DMS153 treated with DMSO at 0.1 percent for 48 hours (cell line): ENCODE results near the gene SLX9.
"Not testable (repeated sequence)": the region's sequence is repeated elsewhere in the genome, so short reads cannot be mapped to it uniquely, and the experiment has no call there.

Experiments
- DNase-seq: peaks from one replicate; lab custom pipeline; 2025; ENCODE audit not compliant: unreplicated experiment; lab: John Stamatoyannopoulos, UW

The SLX9 gene

DNA sequence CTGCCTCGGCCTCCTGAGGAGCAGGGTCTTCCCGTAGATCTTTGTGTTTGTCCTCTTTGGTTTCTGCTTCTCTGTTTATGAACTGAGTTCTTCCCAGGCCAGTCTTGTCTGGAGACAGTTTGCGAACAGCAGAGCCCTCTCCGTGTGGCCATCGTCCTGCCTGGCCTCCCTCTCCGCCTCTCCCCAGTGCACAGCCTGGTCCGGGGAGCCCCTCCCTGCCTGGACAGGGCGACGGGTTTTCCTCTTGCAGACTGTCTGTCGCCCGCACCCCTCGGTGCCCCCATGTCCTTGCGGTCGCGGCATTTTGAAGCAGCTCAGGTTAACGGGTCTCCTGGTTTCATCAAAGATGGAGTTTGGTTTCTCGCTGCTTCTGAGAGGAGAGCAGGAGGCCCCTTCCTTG lies 34.8 kb downstream of the SLX9 start:
- DNase-seq: no peak

DNA sequence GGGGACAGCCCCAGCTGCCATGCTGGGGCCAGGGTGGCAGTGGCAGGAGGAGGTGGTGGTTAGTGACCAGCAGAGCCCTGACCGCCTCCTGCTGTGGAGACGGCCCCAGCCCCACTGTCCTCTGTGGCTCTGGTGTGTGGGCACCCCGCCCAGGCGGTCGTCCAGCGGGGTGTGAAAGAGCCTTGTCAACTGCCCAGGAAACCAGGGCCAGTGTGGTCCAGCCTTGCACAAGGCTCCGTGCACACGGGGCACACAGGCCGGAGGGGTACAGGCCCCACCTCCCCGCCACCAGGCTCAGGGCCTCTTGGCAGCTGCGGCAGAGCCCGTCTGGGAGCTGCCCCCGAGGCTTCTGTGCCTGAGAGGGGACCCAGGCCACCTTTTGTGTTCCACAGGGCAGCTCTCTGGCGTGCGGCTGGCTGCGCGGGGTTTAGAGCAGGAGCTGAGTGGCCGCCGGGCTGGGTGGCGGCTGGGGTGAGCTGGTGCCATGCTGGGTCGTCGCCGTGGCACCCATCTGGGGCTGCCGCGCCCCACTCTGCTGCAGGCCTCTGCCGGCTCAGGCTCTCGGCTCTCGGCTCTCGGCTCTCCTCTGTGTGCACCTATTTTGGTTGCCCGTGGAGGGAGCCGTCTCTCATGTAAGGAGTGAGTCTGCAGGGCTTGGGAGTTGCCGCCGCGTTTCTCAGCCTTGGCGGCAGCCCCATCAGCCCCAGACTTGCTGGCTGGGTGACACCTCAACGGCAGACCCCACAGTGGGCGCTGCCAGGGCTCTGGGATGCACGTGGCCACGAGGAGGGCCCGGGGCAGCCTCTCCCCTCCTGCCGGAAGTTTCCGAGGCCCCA lies 36.1 kb downstream of the SLX9 start:
- no peak for DNase-seq

DNA sequence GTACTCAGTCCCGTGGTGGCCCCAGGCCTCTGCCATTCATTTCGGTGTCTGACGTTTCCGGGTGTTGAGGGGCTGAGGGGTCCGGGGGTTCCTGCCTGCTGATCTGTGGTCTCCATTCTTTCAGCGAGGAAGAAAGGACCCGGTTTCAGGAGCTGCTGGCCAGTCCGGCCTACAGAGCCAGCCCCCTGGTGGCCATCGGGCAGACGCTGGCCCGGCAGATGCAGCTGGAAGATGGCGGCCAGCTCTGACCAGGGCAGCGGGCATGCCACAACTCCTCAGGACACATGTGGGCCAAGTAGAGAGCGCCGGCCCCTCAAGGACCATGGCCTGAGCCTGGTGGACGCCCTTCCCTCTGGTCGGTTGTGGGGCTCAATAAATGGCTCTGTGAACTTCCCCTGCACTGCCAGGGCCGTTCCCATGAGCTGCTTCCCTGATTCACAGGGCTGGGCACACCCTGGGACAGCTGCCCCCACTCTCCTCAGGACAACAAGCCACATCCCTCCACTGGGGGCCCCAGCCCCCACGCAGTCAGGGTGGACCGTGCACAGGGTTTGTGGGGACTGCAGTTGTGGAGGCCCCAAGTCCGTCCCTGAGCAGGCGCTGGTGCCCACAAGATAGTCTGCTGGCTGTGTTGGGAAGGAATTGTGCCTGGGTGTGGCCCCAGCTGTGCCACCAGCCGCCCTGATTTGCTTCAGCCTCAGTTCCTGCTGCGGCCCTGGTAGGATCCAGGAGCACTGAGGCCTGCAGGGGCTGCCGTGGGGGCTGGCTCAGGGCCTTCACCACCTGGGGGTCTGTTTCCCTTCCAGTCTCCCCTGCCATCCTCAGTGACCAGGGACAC lies 36.9 kb downstream of the SLX9 start:
- DNase-seq: not testable (repeated sequence)

DNA sequence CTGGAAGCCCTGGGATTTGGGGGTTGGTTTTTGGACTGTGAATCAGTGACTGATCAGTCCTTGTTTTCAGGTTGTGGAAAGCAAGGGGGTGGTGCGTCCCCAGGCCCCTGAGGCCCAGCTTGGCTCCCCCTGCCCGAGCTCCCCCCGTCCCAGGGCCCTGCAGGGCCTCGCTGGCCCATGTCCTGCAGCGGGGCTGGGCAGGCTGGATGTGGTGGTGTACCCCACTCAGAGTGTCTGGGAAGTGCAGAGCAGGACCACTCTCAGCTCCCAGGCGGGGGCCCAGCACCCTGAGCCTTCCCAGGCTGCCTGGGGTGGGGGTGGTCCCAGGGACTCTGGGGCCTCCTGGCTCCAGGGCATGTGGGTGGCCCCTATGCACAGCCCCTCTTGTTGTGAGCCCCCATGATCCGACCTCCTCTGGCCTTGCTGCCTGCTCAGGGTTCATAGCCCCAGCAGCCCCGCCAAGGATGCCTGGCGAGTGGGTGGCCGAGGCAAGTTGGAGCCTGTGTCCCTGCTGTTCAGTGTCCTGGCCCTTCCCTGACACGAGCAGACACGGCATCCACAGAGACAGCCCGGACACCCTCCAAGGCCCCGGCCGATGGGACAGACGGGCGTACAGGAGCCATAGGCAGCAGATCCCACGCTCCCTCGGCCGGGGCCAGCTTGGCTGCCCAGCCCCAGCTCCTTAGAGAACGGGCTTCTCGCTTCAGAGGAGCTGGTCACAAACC lies 37.9 kb downstream of the SLX9 start:
- no peak for DNase-seq

DNA sequence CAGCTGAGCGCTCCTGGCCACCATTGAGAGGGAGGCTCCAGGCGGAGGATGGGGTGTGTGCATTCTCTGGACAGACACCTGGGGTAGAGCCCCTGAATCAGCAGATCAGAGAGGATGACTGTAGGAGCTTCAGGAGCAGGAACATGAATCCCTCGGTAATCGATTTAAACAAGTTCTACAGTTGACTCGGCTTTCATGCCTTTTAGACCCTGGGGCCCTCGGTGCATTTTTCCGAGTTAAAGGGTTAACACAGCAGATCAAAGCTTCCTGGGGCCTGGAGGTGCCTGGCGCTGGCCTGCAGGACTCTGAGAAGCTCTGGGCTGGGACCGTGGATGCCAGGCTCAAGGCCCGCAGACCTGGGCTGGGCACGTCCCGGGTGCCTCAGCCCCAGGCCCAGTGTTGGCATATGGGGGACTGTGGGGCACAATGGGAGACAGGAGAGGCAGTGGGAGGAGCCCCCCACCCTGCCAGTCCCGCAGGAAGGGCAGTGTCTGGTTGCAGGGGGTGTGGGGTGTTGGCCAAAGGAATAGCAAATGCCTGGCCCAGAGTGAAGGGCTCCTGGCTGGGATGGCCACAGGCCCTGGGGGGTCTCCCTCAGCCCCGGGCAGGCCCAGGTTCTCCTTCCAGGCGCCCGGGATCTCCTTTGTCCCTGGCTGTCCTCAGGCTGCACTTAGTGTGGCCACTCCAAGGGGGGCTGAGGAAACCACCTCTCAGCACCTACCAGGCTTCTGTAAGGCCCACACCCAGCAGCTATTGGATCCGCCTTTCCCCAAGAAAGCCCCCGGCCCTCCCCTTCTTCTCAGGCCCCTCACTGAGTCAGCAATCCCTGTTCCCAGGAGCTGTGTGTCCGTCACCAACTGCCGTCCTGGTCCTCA lies 40.1 kb downstream of the SLX9 start:
- DNase-seq: no peak

DNA sequence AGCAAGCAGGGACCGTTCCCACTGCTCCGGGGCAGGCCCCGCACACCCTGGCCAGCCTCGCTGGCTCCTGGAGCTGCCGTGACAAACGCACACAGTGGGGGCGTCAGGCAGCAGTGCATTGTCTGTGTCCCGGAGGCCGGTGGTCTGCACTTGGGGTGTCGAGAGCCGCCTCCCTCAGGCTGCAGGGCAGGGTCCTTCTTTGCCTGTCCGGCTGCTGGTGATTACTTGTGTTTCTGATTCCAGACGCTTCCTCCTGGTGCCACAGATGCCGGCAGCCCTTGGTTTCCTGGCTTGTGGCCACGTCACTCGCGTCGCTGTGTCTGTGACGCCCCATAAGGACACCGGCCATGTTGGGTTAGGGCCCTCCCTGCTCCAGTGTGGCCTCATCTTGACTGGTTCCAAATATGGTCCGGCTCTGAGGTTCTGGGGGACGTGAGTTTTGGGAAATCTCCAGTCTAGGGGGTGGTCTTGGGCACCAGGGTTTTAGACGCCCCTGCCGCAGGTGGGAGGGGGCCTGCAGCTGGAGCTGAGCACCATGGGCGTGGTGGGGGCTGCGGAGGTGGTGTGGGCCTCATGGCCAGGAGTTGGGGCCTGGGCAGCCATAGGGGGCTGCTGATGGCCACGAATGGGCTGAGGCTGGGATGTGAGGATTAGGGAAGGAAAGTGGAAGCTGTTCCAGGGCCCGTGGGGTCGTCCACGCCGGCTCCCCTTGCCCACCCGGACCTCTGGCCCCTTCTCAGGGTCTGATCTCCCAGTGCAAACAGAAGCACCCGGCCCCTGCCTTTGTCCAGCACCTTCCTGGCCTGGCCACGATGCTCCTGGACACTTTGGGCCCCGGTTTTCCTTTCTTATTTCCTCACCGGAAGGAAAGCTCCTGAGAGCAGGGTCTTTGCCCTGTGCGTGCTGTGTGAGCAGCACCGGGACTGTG lies 41.0 kb downstream of the SLX9 start:
- no peak for DNase-seq

DNA sequence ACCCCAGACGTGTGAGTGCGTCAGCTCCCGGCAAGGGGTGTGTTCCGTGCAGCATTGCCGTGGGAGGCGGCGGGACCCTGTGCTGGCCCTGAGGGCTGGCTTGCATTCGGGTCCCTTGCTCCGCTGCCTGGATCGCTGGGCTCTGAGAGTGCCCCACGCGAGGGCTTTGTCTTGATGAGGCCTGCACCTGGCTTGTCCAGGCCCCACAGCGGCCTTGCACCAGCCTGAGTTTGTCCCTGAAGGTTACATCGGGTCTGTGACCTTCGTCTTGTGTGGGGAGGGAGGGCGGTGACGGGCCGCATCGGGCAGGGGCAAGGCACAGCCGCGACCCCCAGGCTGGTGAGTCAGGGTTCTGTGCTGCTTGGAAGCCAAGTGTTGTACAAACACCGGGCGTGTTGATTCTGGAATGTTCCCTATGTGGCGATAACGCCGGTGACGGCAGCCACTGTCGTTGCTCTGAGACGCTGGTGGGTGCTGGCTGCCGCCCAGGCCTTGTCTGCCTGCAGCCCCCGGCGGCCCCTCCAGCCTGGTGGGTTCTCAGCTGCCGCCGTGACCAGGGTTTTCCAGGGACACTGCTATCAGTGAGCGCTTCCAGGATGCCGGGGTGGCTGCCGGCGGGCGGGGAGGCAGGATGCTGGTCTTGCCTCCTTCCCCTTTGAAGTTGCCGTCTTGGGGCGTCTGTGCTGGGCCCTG lies 42.9 kb downstream of the SLX9 start:
- no peak for DNase-seq

DNA sequence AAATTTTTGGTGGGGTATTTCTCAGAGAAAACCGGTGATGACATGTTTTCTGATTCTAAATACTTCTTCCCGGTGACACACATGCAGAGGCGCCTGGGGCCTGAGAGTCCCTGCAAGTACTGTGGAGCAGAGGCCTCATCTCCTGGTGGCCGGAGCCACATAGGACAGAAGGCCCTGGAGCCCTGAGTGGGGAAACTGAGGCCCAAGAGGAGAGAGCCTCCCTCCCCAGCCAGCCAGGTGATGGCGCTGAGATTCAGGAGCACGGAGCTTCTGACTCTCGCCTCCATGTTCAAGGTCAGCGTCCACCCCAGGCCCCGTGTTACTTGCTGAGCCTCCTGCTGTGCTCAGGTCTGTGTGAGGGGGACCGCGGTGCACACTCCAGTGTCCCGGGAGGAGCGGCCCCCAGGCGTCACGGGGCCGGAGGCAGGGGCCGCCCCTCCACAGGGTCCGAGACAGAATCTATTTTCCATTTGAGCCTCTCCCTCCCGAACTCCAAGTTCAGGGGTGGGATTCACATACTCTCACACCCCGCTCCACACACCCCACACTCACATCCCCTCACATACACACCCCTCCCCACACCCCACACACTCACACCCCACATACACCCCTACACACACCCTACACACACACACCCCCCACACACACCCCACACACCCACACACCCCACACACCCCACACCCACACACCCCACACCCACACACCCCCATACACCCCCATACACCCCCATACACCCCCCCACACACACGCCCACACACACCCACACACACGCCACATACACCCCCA lies 43.8 kb downstream of the SLX9 start:
- no peak for DNase-seq

DNA sequence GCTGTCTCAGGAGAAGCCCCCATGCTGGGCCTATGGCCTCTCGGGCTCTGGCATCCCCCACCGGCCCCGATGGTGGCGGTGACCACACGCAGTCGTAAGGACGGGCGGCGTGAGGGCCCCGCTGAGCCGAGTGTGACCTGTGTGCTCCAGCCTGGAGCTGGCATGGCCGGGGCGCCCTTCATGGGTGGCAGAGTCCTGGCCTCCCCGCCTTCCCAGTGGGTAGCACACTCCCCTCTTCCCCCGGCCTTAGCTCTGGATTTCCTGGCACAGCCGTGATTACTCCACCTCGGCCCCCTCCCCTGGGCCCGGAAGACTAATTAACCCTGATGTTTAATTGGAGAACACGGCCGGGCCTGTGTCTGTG lies 44.6 kb downstream of the SLX9 start:
- no peak for DNase-seq

DNA sequence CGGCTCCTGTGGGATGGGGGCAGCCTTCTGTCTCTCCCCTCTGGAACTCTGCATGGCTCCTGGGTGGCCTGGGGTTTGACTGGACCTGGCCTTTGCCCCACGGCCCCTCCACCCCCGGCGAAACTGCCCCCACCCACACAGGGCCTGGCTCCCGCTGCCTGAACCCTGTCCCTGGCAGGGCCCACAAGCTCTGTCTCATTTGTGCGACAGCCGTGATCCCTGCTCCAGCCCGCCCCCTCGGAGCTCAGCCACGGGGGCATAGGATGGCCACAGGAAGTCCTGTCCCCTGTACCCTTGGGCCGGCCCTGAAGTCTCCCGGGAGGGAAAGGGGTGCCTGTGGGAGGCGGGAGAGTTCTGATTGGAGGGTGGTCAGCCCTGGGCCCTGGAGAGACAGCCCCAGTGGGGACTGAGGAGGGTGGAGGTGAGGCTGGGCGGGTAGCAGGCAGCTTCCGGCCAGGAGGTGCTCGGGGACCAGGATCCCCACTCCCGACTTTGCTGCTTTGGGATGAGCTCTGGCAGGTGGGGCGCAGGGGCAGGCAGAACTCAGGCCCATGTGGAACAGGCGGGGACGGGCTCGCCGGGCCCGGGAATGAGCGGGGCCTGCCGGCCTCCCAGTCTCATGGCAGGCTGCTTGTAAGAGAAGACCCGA lies 45.1 kb downstream of the SLX9 start:
- DNase-seq: no peak

DNA sequence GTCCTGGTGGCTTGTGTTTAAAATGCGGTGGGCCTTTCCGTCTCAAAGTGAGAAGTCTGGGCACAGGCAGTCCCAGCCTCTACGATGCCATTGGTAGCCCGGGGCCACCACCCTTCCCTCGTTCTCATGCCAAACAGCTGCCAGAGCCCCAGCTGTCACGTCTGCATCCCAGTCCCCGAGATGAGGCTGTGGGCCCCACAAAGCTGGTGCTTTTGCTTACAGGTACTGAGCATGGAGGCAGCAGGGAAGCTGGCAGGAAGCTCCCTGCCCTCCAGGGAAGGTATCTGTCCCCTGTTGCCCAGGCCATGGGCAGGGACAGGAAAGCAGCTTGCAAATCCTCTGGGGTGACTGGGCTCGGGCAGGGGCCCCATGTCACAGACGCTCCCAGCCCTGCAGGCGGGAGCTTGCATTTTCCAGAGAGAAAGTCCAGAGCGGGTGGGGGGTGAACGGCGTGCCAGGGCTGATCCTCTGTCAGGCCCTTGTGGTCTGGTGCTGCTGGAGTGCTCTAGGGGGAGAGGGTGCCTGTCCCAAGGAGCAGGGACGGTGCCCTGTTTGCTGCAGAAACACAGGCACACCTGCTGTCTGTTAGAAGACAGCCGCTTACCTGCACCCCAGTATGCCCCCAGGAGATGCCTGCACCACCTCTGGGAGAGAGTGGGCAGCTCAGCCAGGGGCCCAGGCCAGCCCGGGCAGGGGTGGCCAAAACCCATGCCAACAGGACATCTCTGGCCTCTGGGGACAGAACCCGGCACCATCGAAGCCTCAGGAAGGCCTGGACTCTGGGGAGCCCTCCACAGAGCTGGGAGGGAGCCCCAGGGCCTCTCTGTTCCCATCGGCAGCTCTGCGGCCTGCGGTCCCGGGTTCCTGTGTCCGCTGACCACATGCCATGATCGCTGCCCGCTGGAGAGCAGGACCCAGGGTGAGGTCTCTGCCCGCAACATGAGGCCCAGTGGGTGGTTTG lies 45.9 kb downstream of the SLX9 start:
- no peak for DNase-seq

DNA sequence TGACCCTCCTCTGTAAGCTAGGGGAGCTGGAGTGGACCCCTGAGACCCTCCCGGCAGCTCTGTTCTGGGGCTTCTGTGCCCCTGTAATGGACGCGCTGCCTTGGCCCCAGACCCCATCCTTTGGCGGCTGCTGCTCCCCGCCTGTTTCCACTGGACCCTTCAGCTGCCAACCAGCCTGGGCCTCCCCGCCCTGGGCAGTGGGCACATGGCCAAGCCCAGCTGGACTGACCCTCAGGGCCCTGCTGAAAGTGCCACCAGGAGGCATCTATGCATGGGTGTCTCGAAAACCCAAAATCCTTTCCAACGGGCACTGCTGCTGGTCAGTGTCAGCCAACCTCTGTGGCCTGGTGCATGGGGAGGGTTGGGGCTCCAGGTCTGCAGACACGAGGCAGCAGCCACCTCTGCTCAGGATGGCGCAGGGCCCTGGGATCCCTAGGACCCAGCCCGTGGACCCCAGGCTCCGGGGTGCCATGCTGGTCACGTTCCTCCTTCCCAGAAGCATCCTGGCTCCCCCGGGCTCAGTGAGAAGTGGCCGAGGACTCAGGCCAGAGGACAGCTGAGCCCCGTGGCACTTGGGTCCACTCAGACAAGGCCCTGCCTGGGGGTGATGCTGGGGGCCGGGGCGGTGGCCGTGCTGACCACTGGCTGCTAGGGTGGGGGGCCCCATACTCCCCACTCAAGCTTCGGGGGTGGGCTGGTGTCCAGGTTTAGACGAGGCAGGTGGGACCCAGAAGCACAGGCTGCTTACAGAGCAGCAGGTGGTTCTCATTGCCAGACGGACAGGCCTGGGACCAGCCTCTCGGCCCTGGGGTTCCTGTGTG lies 46.9 kb downstream of the SLX9 start:
- no peak for DNase-seq

DNA sequence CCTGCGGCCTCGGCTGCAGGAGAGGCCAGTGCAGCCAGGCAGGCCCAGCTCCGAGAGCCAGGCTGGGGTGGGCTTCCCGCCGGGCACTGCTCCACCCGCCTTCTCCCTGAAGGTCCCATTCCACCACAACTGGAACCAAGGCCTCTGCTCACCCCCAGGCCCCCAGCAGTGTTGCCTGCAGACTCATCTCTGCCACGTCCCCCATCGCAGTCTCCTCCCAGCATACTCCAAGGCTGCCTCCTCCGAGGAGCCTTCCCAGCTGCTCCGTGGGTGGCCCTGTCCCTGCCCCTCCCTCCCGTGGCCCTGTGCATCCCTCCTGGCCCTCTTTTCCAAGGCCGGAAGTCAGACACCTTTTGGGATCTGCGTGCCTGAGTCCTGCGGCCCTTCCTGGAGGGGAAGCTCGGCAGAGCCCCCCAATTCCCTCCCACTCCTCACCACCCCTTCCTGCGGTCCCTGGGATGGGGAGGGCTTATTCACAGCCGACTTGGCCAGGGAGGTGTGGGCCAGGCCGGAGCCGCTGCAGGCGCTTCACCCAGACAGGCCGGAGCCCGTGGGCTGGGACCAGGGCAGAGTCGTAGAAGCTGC lies 47.6 kb downstream of the SLX9 start:
- no peak for DNase-seq

DNA sequence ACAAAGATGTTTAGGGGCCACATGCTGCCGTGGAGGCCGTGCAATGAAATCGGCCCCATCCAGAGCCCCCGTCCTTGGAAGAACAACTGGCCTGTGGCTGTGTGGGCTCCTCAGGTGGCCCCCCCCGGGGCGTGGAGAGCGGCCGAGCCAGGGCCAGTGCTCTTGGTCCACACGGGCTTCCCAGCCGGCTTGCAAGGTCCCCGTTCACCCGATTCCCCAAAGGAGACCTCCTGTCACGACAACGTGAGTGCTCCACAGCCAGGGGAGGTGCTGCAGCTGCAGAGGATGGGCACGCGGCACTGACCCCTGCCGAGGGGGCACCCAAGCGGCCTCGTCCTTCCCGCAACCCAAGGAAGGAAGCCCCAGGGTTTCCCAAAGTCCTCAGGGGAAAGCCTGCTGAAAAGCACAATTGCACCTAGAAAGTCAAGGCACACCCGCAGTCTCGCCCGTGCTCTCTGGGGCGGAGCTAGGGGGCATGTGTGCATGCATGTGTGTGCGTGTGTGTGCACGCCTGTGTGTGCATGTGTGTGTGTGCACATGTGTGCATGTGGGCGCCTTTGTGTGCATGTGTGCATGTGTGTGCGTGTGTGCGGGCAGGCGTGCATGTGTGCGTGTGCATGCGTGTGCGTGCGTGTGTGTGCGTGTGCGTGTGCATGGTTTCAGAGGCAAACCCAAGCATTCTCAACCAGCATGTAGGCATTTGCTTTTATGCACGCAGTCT lies 48.2 kb downstream of the SLX9 start:
- DNase-seq: no peak
